Measurements from ENCODE around the gene TIFAB. TPM values are rescaled to one million over a fixed set of nuclear protein-coding genes. Genes with fewer than 3 reads are reported as not detected.
A peak's percentile ranks its signal among the peaks of the same experiment; 100 is the strongest.

Gene TIFAB
- total RNA-seq, 1 donor from 2014 or later = not detected

DNA sequence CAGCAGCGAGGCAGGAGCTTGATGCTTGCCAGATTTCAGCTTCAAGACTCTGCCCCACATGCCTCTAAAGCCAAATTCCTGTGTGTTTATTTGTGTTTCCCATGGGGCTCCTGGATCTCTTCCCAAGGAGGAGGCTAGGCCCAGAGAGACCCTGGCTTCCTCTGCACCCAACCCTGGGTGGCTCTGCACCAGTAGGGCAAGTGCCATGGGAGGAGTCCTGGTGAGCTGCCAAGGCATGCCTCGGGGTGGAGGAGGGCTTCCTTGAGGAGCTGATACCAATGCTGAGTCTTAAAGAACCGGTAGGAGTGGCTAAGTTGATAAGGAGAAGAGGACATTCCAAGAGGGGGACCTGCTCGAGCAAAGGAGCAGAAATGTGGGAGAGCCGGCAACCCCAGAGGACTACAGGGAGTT is 6.8 kb upstream of the TIFAB start:
- DNase-seq (ENCODE audit: low spot score in 2 of 2) = no peak
- Histone ChIP-seq H3K4me3 (no peak overlapping the region), H3K9me3 (no peaks in the 10 kb centered on the region), H3K4me1 (peaks cover 3 to 16% of the 10 kb centered on the region in 2 donors), H3K36me3 (no peaks in the 10 kb centered on the region), H3K27me3 (no peaks in the 10 kb centered on the region), H3K27ac (no peak overlapping the region)
- TF ChIP-seq CTCF (IDR thresholded peaks at IDR 0.05) = no peak
- intact Hi-C loops (cut with DNase I) = no loop called here

DNA sequence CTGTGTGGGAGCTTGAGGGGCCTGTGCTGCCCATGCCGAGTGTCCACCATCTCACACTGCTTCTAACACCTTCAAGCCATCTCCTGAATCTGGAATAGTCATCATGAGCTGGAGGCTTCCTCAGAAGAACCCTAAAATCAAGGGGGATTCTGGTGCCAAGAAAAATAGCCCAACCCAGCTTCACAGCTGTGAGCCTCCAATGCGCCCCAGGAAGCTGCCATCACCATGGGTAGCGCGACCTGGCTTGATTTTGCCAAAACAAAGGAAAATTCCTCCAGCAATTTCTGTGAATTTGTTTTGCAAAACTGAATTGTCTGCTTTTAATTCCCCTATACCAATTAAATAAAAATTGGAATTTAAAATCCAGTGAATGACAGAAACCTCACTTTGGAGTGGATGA is 6.2 kb upstream of the TIFAB start:
- peaks cover 3 to 16% of the 10 kb centered on the region in 2 donors for H3K4me1 ChIP-seq
- no peak for TF ChIP-seq CTCF (IDR thresholded peaks at IDR 0.05)
- no peak overlapping the region for H3K4me3 ChIP-seq
- no peak overlapping the region for H3K27ac ChIP-seq
- intact Hi-C loops (cut with DNase I) = no loop called here
- H3K9me3 ChIP-seq = no peaks in the 10 kb centered on the region
- H3K36me3 ChIP-seq = no peaks in the 10 kb centered on the region
- H3K27me3 ChIP-seq = no peaks in the 10 kb centered on the region
- no peak for DNase-seq (ENCODE audit: low spot score in 2 of 2)

DNA sequence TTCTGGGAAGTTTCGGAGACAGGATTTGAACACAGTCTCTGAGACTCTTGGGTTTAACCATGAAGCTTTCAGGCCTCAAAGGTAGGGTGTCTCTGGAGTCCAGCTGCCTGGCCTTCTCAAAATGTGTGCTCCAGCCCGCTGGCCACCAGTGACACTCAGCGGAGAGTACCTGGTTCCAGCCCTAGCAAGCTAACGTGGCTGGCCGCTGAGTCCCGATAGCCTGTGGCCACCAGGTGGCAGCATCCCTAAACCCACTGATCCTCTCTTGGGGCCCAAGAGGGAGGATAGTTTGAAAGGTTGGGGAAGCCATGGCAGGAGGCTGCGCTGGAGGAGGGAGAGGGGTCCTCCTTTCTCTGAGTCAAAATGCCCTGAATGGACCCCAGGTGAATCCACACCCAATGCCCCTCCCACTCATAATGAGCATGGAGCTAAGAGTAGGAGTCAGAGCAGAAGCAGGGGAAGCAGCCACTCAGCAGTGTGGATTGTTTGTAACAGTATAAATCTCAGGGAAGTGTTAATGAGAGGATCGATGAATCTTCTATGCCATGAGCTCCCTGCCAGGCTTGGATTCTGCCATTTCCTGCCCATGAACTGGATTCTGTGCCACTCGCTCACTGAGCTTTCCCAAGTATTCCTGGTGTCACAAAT is 5.4 kb upstream of the TIFAB start:
- TF ChIP-seq CTCF (IDR thresholded peaks at IDR 0.05) = peak in 2 of 3 experiments; percentile 57 to 60
- H3K9me3 ChIP-seq = no peaks in the 10 kb centered on the region
- intact Hi-C loops (cut with DNase I) = no loop called here
- no peak for DNase-seq (ENCODE audit: low spot score in 2 of 2)
- H3K27ac ChIP-seq = no peak overlapping the region
- H3K4me1 ChIP-seq = peaks cover 3 to 16% of the 10 kb centered on the region in 2 donors
- no peaks in the 10 kb centered on the region for H3K36me3 ChIP-seq
- no peaks in the 10 kb centered on the region for H3K27me3 ChIP-seq
- H3K4me3 ChIP-seq = no peak overlapping the region

DNA sequence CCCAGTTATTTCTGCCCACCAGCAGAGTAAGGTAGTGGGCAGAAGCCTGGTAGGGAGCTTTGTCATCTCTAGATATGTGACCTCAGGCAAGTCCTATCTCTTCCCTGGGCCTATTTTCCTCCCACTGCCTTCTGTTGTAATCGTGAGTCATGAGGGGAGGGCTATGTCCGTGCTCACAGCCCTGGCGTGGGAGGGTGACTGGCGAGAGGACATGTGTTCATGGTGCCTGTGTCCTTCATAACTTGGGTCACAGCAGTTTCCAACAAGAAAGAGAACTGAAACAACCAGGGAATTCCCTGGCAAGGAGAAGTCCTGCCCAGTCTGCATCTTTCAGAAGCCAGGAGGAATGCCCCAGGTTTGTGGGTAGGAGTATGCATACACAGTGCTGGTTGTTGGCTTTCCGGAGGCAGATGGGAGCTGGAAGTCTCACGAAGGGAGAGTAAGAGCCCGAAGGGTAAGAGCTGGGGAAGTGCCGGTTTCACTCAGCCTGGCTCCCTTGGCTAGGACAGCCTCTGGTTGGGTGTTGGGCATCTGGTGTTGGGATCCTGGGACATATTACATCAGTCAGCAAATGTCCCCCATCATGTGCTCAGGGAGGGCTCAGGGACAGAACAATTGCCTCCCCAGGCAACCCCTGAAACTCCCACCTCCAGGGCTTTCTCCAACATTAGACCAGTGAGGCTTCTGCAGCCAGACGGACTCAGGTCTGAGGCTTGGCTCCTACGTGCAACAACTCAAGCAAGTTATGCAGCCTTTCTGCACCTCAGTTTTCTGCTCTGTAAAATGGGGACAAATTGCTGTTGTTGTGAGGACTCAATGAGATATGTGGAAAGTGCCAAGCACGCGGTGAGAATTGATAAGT is 4.3 kb upstream of the TIFAB start:
- intact Hi-C loops (cut with DNase I) = no loop called here
- TF ChIP-seq CTCF (IDR thresholded peaks at IDR 0.05) = no peak
- Histone ChIP-seq H3K27ac (no peak overlapping the region), H3K4me3 (no peak overlapping the region), H3K27me3 (no peaks in the 10 kb centered on the region), H3K4me1 (peaks cover 3 to 16% of the 10 kb centered on the region in 2 donors), H3K36me3 (no peaks in the 10 kb centered on the region), H3K9me3 (no peaks in the 10 kb centered on the region)
- DNase-seq (ENCODE audit: low spot score in 2 of 2) = peak; percentile 68 to 74

- Histone ChIP-seq H3K27me3 (no peaks in the 10 kb centered on the region), H3K4me1 (peaks cover 3 to 16% of the 10 kb centered on the region in 2 donors), H3K27ac (no peak overlapping the region), H3K9me3 (no peaks in the 10 kb centered on the region), H3K4me3 (no peak overlapping the region), H3K36me3 (no peaks in the 10 kb centered on the region)
- no peak for DNase-seq (ENCODE audit: low spot score in 2 of 2)
- no peak for TF ChIP-seq CTCF (IDR thresholded peaks at IDR 0.05)
- intact Hi-C loops (cut with DNase I) = no loop called here
Observed at GRCh38 chr5:135455876-135456237, 3.7 kb upstream of the TIFAB start.
